ENCODE results near the gene SORCS3. TPM values are rescaled to one million over a fixed set of nuclear protein-coding genes. Genes with fewer than 3 reads are reported as not detected.

The SORCS3 gene
- total RNA-seq, 1 experiment from 2014 or later: 0.18 TPM

GRCh38 chr10:104892879-104893617 lies 252.0 kb downstream of the SORCS3 start:
- Histone ChIP-seq H3K4me1 (no peaks in the 10 kb centered on the region), H3K9me3 (0 out of 2 replicates have a peak, but pooled peaks cover 3% of the 10 kb centered on the region), H3K27me3 (replicated peaks; ENCODE audit: control insufficient read depth, insufficient read depth, low read length) (no peaks in the 10 kb centered on the region), H3K4me3 (ENCODE audit: low read depth, low read length) (no peak overlapping the region), H3K36me3 (ENCODE audit: control insufficient read depth, insufficient read depth, low read length) (no peaks in the 10 kb centered on the region)
- no peaks in the 10 kb centered on the region for H3K4me1 Mint-ChIP-seq (ENCODE audit: low read depth, unreplicated experiment)
- DNase-seq: no peak
- H3K9me3 Mint-ChIP-seq (ENCODE audit: unreplicated experiment): peaks cover 16% of the 10 kb centered on the region
- no peak overlapping the region for H3K4me3 Mint-ChIP-seq (ENCODE audit: unreplicated experiment)
- H3K36me3 Mint-ChIP-seq (ENCODE audit: insufficient read depth, unreplicated experiment): no peaks in the 10 kb centered on the region
- ChIA-PET CTCF (no interaction called here), POLR2A (no interaction called here)
- H3K27ac Mint-ChIP-seq (ENCODE audit: unreplicated experiment): no peak overlapping the region
- H3K27me3 Mint-ChIP-seq (ENCODE audit: insufficient read depth, unreplicated experiment): peaks cover 11% of the 10 kb centered on the region
- TF ChIP-seq CTCF (IDR thresholded peaks at IDR 0.05; ENCODE audit: insufficient read depth in 1 of 2, low read depth in 1 of 2, low read length in 1 of 2, severe bottlenecking in 1 of 2, unreplicated experiment in 1 of 2): no peak
- BruUV-seq (replicated peaks): no TSS peak
- intact Hi-C loops (cut with micrococcal nuclease; ENCODE audit: unreplicated experiment): no loop called here

GRCh38 chr10:104893701-104894100 lies 252.6 kb downstream of the SORCS3 start:
- Histone ChIP-seq H3K9me3 (0 out of 2 replicates have a peak, but pooled peaks cover 3% of the 10 kb centered on the region), H3K4me3 (ENCODE audit: low read depth, low read length) (no peak overlapping the region), H3K27me3 (replicated peaks; ENCODE audit: control insufficient read depth, insufficient read depth, low read length) (no peaks in the 10 kb centered on the region), H3K36me3 (ENCODE audit: control insufficient read depth, insufficient read depth, low read length) (no peaks in the 10 kb centered on the region), H3K4me1 (no peaks in the 10 kb centered on the region)
- no peaks in the 10 kb centered on the region for H3K36me3 Mint-ChIP-seq (ENCODE audit: insufficient read depth, unreplicated experiment)
- H3K27me3 Mint-ChIP-seq (ENCODE audit: insufficient read depth, unreplicated experiment): peaks cover 11% of the 10 kb centered on the region
- peaks cover 10% of the 10 kb centered on the region for H3K9me3 Mint-ChIP-seq (ENCODE audit: unreplicated experiment)
- ChIA-PET POLR2A (interaction anchor here (0.6 kb wide), 1 partner anchor 340 kb away, joined by 3 read pairs; no protein-coding TSS in a partner anchor), CTCF (no interaction called here)
- H3K4me1 Mint-ChIP-seq (ENCODE audit: low read depth, unreplicated experiment): no peaks in the 10 kb centered on the region
- no peak overlapping the region for H3K4me3 Mint-ChIP-seq (ENCODE audit: unreplicated experiment)
- no peak overlapping the region for H3K27ac Mint-ChIP-seq (ENCODE audit: unreplicated experiment)
- intact Hi-C loops (cut with micrococcal nuclease; ENCODE audit: unreplicated experiment): no loop called here
- no peak for TF ChIP-seq CTCF (IDR thresholded peaks at IDR 0.05; ENCODE audit: insufficient read depth in 1 of 2, low read depth in 1 of 2, low read length in 1 of 2, severe bottlenecking in 1 of 2, unreplicated experiment in 1 of 2)
- DNase-seq: no peak
- BruUV-seq (replicated peaks): no TSS peak

GRCh38 chr10:104894681-104895080 lies 253.6 kb downstream of the SORCS3 start:
- no peaks in the 10 kb centered on the region for H3K36me3 ChIP-seq (ENCODE audit: control insufficient read depth, insufficient read depth, low read length)
- TF ChIP-seq CTCF (IDR thresholded peaks at IDR 0.05; ENCODE audit: insufficient read depth in 1 of 2, low read depth in 1 of 2, low read length in 1 of 2, severe bottlenecking in 1 of 2, unreplicated experiment in 1 of 2): no peak
- H3K4me3 ChIP-seq (ENCODE audit: low read depth, low read length): no peak overlapping the region
- BruUV-seq (replicated peaks): no TSS peak
- H3K27me3 ChIP-seq (replicated peaks; ENCODE audit: control insufficient read depth, insufficient read depth, low read length): no peaks in the 10 kb centered on the region
- no peaks in the 10 kb centered on the region for H3K36me3 Mint-ChIP-seq (ENCODE audit: insufficient read depth, unreplicated experiment)
- 0 out of 2 replicates have a peak, but pooled peaks cover 3% of the 10 kb centered on the region for H3K9me3 ChIP-seq
- H3K4me1 Mint-ChIP-seq (ENCODE audit: low read depth, unreplicated experiment): no peaks in the 10 kb centered on the region
- POLR2A ChIA-PET: no interaction called here
- intact Hi-C loops (cut with micrococcal nuclease; ENCODE audit: unreplicated experiment): no loop called here
- peaks cover 8% of the 10 kb centered on the region for H3K27me3 Mint-ChIP-seq (ENCODE audit: insufficient read depth, unreplicated experiment)
- no peaks in the 10 kb centered on the region for H3K4me1 ChIP-seq
- CTCF ChIA-PET: no interaction called here
- DNase-seq: no peak
- no peak overlapping the region for H3K27ac Mint-ChIP-seq (ENCODE audit: unreplicated experiment)
- peaks cover under 1% of the 10 kb centered on the region for H3K9me3 Mint-ChIP-seq (ENCODE audit: unreplicated experiment)
- H3K4me3 Mint-ChIP-seq (ENCODE audit: unreplicated experiment): no peak overlapping the region

All from Caco-2 (cell line).